HEK293 (cell line): ENCODE measurements around the gene CACNA1D.

Experiments used
- CTCF ChIA-PET: fragments of 350-600 bp; formaldehyde crosslinking; extraction: SDS; loops from one replicate; lab custom pipeline; 2021; ENCODE audit warnings: antibody characterized with exemption; lab: Yijun Ruan, JAX
- POLR2A ChIA-PET: fragments of 300-600 bp; formaldehyde crosslinking; extraction: SDS; loops from one replicate; lab custom pipeline; 2020; ENCODE audit warnings: antibody characterized with exemption, inconsistent platforms; lab: Yijun Ruan, JAX
- H3K27ac ChIP-seq: fragments of 200-500 bp; sonication (Bioruptor generic); 2 replicates; pipeline ENCODE4 v1.5.1; 2014; ENCODE audit warnings: low read depth, low read length, control low read depth, inconsistent platforms; ENCODE audit errors: extremely low read depth
- H3K36me3 ChIP-seq, 2 experiments: fragments of 200-500 bp in 1 of 2; sonication (Bioruptor generic) in 1 of 2; 1 replicate in 1 of 2; 2 replicates in 1 of 2; pipeline ENCODE4 v1.5.1; 2014 to 2017; ENCODE audit warnings: inconsistent platforms in 2 of 2, low read length in 2 of 2; ENCODE audit not compliant: control insufficient read depth in 2 of 2, insufficient read depth in 1 of 2
- H3K4me1 ChIP-seq: fragments of 200-500 bp; sonication (Bioruptor generic); 2 replicates; pipeline ENCODE4 v1.5.1; 2014; ENCODE audit warnings: mild to moderate bottlenecking, low read length, inconsistent platforms; ENCODE audit not compliant: control insufficient read depth, insufficient read depth
- H3K4me3 ChIP-seq: 2 replicates; pipeline ENCODE4 v1.5.1; 2011; ENCODE audit warnings: low read depth, mild to moderate bottlenecking, control low read depth, low read length, moderate library complexity
- H3K9me3 ChIP-seq: fragments of 200-500 bp; sonication (Bioruptor generic); 2 replicates; pipeline ENCODE4 v1.5.1; 2014; ENCODE audit warnings: low read depth, low read length, inconsistent platforms; ENCODE audit not compliant: control insufficient read depth, insufficient read depth
- KLF16 ChIP-seq: fragments of 450-650 bp; formaldehyde crosslinking; IDR thresholded peaks from 2 replicates; pipeline ENCODE4 v1.5.1; 2017; ENCODE audit warnings: missing biosample characterization, missing genetic modification characterization
- MEIS1 ChIP-seq: sonication (generic); formaldehyde crosslinking; IDR thresholded peaks from 2 replicates; pipeline ENCODE4 v1.8.1; 2022; ENCODE audit warnings: missing genetic modification reagents, mild to moderate bottlenecking, borderline replicate concordance
- MYNN ChIP-seq: fragments of 450-650 bp; formaldehyde crosslinking; IDR thresholded peaks from 2 replicates; pipeline ENCODE4 v1.5.1; 2016; ENCODE audit warnings: missing biosample characterization, missing genetic modification characterization, borderline replicate concordance
- OSR2 ChIP-seq: fragments of 450-650 bp; formaldehyde crosslinking; IDR thresholded peaks from 2 replicates; pipeline ENCODE4 v1.5.1; 2016; ENCODE audit warnings: missing biosample characterization, missing genetic modification characterization
- YY2 ChIP-seq: fragments of 450-650 bp; formaldehyde crosslinking; IDR thresholded peaks from 2 replicates; pipeline ENCODE4 v1.5.1; 2016; ENCODE audit warnings: missing biosample characterization, missing genetic modification characterization
- ZBTB49 ChIP-seq: fragments of 450-650 bp; formaldehyde crosslinking; IDR thresholded peaks from 2 replicates; pipeline ENCODE4 v1.5.1; 2016; ENCODE audit warnings: missing biosample characterization, missing genetic modification characterization, low read depth
- ZEB2 ChIP-seq: fragments of 450-650 bp; formaldehyde crosslinking; IDR thresholded peaks from 2 replicates; pipeline ENCODE4 v1.5.1; 2016; ENCODE audit warnings: missing biosample characterization, missing genetic modification characterization
- ZFHX2 ChIP-seq: fragments of 450-650 bp; formaldehyde crosslinking; conservative IDR thresholded peaks from 2 replicates; pipeline ENCODE4 v1.5.1; 2016; ENCODE audit warnings: missing biosample characterization, missing genetic modification characterization
- ZFP69B ChIP-seq: fragments of 450-650 bp; formaldehyde crosslinking; IDR thresholded peaks from 2 replicates; pipeline ENCODE4 v1.5.1; 2016; ENCODE audit warnings: missing biosample characterization, missing genetic modification characterization
- ZNF132 ChIP-seq: fragments of 450-650 bp; formaldehyde crosslinking; IDR thresholded peaks from 2 replicates; pipeline ENCODE4 v1.5.1; 2017; ENCODE audit warnings: missing biosample characterization, missing genetic modification characterization, borderline replicate concordance
- ZNF214 ChIP-seq: fragments of 450-650 bp; formaldehyde crosslinking; IDR thresholded peaks from 2 replicates; pipeline ENCODE4 v1.5.1; 2017; ENCODE audit warnings: missing biosample characterization, mild to moderate bottlenecking, missing genetic modification characterization, borderline replicate concordance
- ZNF221 ChIP-seq: fragments of 450-650 bp; formaldehyde crosslinking; IDR thresholded peaks from 2 replicates; pipeline ENCODE4 v1.5.1; 2017; ENCODE audit warnings: missing biosample characterization, missing genetic modification characterization, borderline replicate concordance
- ZNF266 ChIP-seq: fragments of 450-650 bp; formaldehyde crosslinking; IDR thresholded peaks from 2 replicates; pipeline ENCODE4 v1.5.1; 2016; ENCODE audit warnings: missing biosample characterization, missing genetic modification characterization, low read depth
- ZNF311 ChIP-seq: fragments of 450-650 bp; formaldehyde crosslinking; IDR thresholded peaks from 2 replicates; pipeline ENCODE4 v1.5.1; 2017; ENCODE audit warnings: missing biosample characterization, missing genetic modification characterization, borderline replicate concordance
- ZNF423 ChIP-seq: fragments of 450-650 bp; formaldehyde crosslinking; IDR thresholded peaks from 2 replicates; pipeline ENCODE4 v1.5.1; 2016; ENCODE audit warnings: missing biosample characterization, missing genetic modification characterization
- ZNF629 ChIP-seq: fragments of 450-650 bp; formaldehyde crosslinking; IDR thresholded peaks from 2 replicates; pipeline ENCODE4 v1.5.1; 2017; ENCODE audit warnings: missing biosample characterization, missing genetic modification characterization
- ZNF654 ChIP-seq: fragments of 450-650 bp; formaldehyde crosslinking; IDR thresholded peaks from 2 replicates; pipeline ENCODE4 v1.5.1; 2016; ENCODE audit warnings: low read depth, missing biosample characterization, missing genetic modification characterization
- ZNF677 ChIP-seq: fragments of 450-650 bp; IDR thresholded peaks from 2 replicates; pipeline ENCODE4 v1.5.0; 2018; ENCODE audit warnings: missing biosample characterization, mild to moderate bottlenecking, missing genetic modification characterization, moderate library complexity
- ZNF830 ChIP-seq: fragments of 450-650 bp; IDR thresholded peaks from 2 replicates; pipeline ENCODE4 v1.5.0; 2018; ENCODE audit warnings: missing biosample characterization, missing genetic modification characterization, low read depth, mild to moderate bottlenecking, moderate library complexity
- ZSCAN16 ChIP-seq: fragments of 450-650 bp; formaldehyde crosslinking; IDR thresholded peaks from 2 replicates; pipeline ENCODE4 v1.5.1; 2016; ENCODE audit warnings: missing biosample characterization, missing genetic modification characterization
- TF ChIP-seq, protein P1 (sequence below): fragments of 450-650 bp; formaldehyde crosslinking; IDR thresholded peaks from 2 replicates; pipeline ENCODE4 v1.5.1; 2016; ENCODE audit warnings: missing biosample characterization, missing genetic modification characterization
- TF ChIP-seq, protein P2 (sequence below): fragments of 450-650 bp; formaldehyde crosslinking; IDR thresholded peaks from 2 replicates; pipeline ENCODE4 v1.5.1; 2016; ENCODE audit warnings: missing biosample characterization, missing genetic modification characterization
- TF ChIP-seq, protein P3 (sequence below): fragments of 450-650 bp; formaldehyde crosslinking; IDR thresholded peaks from 2 replicates; pipeline ENCODE4 v1.5.1; 2016; ENCODE audit warnings: missing biosample characterization, missing genetic modification characterization

The CACNA1D gene

GRCh38 chr3:53773611-53774368, 279.4 kb downstream of the CACNA1D start (continued):
- TF ChIP-seq ZBTB49 (no peak), ZNF266 (no peak), ZNF423 (tag by site-specific recombination) (no peak), ZFP69B (no peak), MYNN (tag by site-specific recombination) (no peak), KLF16 (tag by site-specific recombination) (no peak), ZNF654 (tag by site-specific recombination) (no peak), ZSCAN16 (no peak)
- TF ChIP-seq, protein P1, sequence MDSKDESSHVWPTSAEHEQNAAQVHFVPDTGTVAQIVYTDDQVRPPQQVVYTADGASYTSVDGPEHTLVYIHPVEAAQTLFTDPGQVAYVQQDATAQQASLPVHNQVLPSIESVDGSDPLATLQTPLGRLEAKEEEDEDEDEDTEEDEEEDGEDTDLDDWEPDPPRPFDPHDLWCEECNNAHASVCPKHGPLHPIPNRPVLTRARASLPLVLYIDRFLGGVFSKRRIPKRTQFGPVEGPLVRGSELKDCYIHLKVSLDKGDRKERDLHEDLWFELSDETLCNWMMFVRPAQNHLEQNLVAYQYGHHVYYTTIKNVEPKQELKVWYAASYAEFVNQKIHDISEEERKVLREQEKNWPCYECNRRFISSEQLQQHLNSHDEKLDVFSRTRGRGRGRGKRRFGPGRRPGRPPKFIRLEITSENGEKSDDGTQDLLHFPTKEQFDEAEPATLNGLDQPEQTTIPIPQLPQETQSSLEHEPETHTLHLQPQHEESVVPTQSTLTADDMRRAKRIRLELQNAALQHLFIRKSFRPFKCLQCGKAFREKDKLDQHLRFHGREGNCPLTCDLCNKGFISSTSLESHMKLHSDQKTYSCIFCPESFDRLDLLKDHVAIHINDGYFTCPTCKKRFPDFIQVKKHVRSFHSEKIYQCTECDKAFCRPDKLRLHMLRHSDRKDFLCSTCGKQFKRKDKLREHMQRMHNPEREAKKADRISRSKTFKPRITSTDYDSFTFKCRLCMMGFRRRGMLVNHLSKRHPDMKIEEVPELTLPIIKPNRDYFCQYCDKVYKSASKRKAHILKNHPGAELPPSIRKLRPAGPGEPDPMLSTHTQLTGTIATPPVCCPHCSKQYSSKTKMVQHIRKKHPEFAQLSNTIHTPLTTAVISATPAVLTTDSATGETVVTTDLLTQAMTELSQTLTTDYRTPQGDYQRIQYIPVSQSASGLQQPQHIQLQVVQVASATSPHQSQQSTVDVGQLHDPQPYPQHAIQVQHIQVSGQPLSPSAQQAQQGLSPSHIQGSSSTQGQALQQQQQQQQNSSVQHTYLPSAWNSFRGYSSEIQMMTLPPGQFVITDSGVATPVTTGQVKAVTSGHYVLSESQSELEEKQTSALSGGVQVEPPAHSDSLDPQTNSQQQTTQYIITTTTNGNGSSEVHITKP (tag by site-specific recombination) = no peak
- TF ChIP-seq, protein P2, sequence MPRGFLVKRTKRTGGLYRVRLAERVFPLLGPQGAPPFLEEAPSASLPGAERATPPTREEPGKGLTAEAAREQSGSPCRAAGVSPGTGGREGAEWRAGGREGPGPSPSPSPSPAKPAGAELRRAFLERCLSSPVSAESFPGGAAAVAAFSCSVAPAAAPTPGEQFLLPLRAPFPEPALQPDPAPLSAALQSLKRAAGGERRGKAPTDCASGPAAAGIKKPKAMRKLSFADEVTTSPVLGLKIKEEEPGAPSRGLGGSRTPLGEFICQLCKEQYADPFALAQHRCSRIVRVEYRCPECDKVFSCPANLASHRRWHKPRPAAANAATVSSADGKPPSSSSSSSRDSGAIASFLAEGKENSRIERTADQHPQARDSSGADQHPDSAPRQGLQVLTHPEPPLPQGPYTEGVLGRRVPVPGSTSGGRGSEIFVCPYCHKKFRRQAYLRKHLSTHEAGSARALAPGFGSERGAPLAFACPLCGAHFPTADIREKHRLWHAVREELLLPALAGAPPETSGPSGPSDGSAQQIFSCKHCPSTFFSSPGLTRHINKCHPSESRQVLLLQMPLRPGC = no peak
- TF ChIP-seq, protein P3, sequence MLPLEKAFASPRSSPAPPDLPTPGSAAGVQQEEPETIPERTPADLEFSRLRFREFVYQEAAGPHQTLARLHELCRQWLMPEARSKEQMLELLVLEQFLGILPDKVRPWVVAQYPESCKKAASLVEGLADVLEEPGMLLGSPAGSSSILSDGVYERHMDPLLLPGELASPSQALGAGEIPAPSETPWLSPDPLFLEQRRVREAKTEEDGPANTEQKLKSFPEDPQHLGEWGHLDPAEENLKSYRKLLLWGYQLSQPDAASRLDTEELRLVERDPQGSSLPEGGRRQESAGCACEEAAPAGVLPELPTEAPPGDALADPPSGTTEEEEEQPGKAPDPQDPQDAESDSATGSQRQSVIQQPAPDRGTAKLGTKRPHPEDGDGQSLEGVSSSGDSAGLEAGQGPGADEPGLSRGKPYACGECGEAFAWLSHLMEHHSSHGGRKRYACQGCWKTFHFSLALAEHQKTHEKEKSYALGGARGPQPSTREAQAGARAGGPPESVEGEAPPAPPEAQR = no peak

DNA sequence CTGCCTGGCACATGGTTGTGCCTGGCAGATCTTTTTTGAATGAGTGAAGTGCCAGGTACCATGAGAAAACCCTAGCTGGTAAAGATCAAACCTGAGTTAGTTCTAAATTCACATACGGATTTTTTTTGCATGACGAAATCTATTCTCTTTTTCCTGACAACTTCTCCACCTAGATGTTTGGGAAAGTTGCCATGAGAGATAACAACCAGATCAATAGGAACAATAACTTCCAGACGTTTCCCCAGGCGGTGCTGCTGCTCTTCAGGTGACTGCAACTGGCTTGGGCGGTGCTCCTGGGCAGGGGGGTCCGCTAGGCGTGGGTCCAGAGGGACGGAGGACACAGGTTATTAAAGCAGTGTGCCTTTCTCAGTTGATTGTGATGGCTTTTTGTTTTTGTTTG, 280.0 kb downstream of the CACNA1D start:
- no peak overlapping the region for H3K27ac ChIP-seq
- no peak overlapping the region for H3K4me3 ChIP-seq
- ChIA-PET CTCF (no interaction called here), POLR2A (no interaction called here)
- H3K9me3 ChIP-seq = no peaks in the 10 kb centered on the region
- no peaks in the 10 kb centered on the region for H3K36me3 ChIP-seq
- H3K4me1 ChIP-seq = no peaks in the 10 kb centered on the region
- TF ChIP-seq ZNF221 (tag by site-specific recombination) (no peak), YY2 (tag by site-specific recombination) (no peak), ZNF629 (tag by site-specific recombination) (no peak), OSR2 (tag by site-specific recombination) (no peak), ZNF132 (no peak), ZNF214 (tag by site-specific recombination) (no peak), ZFHX2 (tag by site-specific recombination) (no peak), ZEB2 (no peak), ZNF830 (tag by site-specific recombination) (no peak), ZNF311 (tag by site-specific recombination) (no peak), MEIS1 (CRISPR knock-in tag) (no peak), ZNF677 (tag by site-specific recombination) (no peak)
- TF ChIP-seq, protein P1 (tag by site-specific recombination) = no peak
